ENCODE results near the gene POLR3C.
"Not testable (repeated sequence)": the region's sequence is repeated elsewhere in the genome, so short reads cannot be mapped to it uniquely, and the experiment has no call there.

POLR3C gene

DNA sequence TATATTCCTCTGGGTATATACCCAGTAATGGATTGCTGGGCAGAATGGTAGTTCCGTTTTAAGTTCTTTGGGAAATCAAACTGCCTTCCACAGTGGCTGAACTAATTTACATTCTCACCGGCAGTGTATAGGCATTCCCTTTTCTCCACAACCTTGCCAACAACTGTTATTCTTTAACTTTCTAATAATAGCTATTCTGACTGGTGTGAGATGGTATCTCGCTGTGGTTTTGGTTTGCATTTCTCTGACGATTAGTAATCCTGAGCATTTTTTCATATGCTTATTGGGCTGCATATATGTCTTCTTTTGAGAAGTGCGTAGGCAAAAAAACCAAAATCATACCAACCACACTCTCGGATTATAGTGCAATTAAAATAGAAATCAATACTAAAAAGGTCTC, 5.9 kb upstream of the POLR3C start:
- not testable (repeated sequence) for DNase-seq (ENCODE audit: low read depth in 2 of 2)

DNA sequence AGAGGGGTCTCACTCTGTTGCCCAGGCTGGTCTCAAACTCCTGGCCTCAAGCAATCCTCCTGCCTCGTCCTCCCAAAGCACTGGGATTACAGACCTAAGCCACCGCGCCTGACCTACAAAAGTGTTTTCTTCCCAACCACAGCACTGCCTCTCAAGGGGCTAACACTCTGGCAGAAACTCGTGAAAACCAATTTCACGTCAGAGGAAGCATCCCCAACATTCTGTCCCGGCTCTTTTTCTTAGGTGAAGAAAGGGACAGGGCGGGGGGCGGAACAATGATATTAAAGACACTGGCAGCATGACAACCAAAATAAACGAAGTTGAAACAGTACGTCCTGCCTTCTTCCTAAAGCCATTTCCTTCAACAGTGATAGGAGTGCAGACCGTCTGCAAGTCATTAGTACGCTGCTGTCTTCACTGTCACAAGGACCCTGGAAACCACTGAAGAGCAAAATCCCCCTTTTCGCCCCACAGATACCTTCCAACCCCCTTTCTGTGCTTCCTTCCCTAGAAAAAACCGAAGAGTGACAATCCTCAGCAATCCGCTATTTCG, 1.1 kb upstream of the POLR3C start:
- DNase-seq (ENCODE audit: low read depth in 2 of 2), result not testable (repeated sequence)

DNA sequence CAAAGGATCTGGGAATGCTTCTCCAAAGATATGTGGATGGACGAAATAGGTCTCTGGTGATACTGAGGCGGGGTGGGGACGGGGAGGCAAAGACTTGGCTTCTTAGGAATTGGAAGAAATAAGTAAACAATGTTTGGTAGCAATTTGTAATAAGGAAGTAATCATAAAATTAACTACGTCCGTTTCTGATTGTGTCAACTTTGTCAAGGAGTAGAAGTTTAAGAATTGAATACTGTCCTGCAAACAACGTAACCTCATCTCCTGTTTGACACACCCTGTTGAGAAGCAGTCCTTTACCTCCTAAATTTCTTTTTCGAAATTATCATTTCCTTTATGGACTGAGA, 471 bp downstream of the POLR3C start:
- DNase-seq (ENCODE audit: low read depth in 2 of 2), result no peak

DNA sequence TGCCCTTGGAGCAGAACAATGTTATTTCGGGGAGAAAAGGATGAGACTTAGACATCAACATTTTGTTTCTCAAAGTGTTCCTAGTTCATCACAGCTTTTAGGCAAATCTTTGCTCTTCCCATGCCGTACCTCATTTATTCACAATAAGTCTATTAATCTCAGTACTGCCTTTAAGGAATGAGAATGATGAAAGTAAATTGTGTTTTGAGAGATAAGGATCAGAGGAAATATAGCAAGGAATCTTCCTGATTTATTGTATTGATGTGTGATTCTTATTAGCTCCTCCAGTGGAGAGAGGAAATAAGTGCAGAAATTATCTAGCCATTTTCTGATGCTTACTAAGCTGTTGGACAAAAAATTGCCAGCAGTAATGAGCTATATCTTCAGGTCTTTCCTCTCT, 2.0 kb downstream of the POLR3C start:
- DNase-seq (ENCODE audit: low read depth in 2 of 2), result no peak

DNA sequence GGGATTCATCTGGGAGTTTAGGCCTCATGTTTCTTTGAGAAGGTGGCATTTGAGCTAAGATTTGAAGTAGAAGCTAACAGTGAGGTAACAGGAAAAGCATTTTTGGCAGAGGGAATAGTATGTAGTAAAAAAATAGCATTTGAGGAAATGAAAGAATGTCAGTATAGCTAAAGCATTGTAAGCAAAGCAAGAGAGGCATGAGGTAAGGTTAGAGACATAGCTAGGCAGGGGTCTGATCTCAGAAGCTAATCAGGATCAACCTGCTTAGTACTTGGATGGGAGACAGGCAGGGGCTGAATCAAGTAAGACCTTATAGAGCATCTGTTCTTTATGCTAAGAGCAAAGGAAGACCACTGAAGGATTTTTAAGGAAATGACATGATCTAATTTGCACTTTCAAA, 4.0 kb downstream of the POLR3C start:
- DNase-seq (ENCODE audit: low read depth in 2 of 2), result no peak

DNA sequence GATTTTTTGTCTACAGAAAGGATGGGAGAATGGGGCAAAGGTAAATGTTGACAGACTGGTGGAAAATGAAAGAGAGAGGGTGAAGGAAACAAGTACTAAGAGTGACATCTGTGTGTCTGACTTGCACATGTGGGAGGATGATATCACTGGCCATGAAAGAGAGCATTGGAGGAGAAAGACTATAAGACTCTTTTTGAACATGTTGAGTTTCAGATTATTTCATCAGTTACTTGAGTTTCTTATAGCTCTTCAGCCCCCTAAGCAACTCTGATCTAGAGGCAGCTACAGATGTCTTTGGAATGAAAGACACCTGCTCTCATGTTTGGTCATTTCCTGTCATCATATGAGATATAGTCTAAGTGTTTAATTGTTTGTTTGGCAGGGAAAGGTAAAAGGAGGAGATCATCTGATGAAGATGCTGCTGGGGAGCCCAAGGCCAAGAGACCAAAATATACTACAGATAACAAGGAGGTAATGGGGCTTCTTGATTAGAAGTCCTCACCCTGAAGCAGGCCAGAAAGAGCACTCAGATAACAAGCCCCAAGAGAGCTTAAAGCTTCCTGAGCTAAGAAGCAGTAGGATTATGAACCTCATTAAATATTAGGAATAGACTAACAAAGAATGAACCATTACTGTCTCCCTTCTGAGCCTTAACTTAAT, 4.5 kb downstream of the POLR3C start:
- no peak for DNase-seq (ENCODE audit: low read depth in 2 of 2)

DNA sequence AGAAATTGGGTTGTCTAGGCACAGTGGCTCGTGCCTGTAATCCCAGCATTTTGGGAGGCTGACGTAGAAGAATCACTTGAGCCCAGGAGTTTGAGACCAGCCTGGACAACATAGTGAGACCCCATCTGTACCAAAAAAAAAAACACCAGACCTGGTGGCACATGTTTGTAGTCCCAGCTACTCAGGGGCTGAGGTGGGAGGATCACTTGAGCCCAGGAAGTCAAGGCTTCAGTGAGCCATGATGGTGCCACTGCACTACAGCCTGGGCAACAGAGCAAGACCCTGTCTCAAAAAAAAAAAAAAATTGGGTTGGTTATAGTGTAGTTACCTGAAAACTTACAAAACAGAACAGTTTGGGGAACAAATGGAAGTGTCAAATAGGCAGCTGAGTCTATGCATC, 6.8 kb downstream of the POLR3C start:
- DNase-seq (ENCODE audit: low read depth in 2 of 2), result not testable (repeated sequence)

DNA sequence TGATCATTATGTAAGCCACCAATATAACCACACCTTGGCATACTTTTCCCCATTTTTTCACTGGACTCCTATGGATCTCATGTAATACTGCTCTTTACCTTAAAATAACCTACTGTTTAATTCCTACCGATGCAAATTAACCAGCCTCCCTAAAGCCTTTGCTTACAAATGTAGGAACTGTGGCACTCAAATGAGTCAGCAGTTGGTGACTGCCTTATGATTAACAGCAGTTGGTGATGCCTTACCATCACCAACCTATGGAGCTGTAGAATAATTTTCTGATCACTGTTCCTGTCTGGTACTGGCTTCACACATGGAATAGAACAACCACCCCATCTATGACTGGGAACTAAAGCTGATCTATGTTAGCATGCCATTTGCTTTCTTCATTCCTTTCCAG, 13.7 kb downstream of the POLR3C start:
- DNase-seq (ENCODE audit: low read depth in 2 of 2), result no peak

DNA sequence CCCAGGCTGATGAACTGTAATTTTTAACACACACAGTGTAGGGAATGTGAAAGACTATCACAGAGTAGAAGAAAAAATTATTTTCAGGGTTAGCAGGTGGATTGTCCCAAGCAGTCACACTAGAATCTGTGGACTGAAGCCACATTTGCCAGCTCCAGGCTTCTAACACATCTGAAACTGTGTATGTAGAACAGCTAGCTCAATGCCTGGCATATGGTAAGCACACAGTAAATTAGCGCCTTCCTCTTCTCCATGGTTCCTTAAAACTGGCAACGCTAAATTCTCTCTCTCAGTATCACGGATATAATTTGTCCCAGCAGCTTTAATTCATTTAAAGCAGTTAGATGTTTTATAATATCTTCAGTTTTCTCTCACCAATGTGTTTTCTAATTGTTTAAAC, 19.0 kb downstream of the POLR3C start:
- no peak for DNase-seq (ENCODE audit: low read depth in 2 of 2)

DNA sequence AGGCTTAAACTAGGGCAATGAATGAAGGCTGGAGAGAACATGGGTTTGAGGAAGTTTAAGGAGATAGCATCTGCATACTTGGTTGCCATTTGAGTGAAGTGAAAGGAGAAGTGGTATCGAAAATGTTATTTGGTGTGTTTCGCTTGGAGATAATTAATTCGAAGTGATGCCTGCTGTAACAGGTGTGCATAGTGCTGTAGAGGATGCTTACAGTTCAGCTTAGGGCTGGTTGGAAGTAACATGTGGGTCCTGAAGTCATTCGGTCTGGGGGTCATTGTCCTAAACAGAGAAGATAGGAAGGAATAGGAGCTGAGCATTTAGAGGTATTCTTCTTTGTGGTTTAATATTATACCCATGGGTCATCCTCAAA, 21.1 kb downstream of the POLR3C start:
- DNase-seq (ENCODE audit: low read depth in 2 of 2), result no peak

DNA sequence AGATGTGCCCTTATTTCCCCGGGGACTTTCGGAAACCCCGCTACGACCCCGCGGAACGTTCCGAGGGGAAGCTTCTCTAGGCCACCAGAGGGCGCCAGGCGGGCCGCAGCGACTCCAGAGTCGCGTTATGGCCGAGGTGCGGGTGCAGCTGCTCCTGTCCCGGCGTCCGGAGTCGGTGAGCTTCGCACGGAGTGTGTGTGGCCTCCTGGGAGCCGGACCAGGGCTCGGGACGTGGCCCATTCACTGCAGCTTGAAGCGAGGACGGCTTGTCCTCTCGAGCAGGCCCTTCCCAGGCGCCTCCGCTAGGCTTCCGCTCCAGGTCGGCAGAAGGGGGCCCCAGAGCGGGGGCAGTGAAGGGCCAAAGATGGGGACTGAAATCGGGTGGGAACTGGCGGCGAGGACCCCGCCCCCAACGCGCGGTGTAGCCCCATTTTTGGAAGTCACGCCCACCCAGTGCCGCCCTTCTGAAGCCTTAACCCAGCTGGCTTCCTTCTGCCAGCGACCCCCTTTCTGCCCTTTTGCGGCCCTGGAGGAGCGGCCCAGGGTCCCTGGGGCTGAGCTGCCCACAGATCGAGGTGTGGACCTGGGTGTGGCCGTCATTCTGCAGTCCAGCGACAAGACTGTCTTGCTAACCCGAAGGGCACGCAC, 21.6 kb downstream of the POLR3C start, which contains the start of gene NUDT17:
TSS of gene NUDT17 (plus strand) at position 117 of the 648 bp plus-strand sequence. CDS start at position 128, 11 bp downstream.
- peak; percentile 46 to 49 for DNase-seq (ENCODE audit: low read depth in 2 of 2)

DNA sequence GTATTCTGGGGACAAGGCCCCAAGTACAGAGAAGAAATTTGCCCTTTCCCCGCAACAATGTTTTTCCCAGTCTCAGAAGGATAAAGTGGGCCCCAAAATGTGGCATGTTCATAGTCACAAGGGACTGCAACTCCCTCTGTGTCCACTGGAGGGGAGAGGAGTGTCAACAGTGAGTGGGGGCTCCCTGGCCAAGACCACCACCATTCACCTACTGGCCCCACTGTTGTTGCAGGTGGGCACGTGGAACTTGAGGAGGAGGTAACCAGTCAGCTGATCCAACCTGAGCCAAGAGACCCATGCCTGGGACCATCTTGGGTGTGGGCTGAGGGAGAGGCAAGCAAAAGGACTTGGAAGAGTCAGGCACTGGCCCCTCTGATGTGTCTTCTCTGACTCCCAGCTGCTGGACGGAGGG, 22.2 kb downstream of the POLR3C start:
- DNase-seq (ENCODE audit: low read depth in 2 of 2), result no peak

DNA sequence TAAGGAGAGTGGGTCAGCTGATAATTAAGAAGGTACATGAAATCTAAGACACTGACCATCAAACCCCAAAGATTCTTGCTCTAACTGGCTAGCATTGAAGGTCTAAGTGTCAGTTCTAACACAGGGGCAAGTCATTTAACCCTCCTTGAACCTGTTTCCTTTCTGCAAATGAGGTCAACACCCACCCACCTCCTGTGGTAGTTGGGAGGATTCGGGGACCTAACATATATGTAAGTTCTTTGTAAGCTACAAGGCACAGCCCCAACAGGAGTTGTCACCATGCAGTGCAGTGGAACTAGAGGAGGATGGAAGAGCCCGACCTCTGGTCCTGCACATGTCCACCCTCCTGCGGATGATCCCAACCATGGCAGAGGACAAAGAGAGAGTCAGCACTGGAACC, 23.8 kb downstream of the POLR3C start:
- no peak for DNase-seq (ENCODE audit: low read depth in 2 of 2)

DNA sequence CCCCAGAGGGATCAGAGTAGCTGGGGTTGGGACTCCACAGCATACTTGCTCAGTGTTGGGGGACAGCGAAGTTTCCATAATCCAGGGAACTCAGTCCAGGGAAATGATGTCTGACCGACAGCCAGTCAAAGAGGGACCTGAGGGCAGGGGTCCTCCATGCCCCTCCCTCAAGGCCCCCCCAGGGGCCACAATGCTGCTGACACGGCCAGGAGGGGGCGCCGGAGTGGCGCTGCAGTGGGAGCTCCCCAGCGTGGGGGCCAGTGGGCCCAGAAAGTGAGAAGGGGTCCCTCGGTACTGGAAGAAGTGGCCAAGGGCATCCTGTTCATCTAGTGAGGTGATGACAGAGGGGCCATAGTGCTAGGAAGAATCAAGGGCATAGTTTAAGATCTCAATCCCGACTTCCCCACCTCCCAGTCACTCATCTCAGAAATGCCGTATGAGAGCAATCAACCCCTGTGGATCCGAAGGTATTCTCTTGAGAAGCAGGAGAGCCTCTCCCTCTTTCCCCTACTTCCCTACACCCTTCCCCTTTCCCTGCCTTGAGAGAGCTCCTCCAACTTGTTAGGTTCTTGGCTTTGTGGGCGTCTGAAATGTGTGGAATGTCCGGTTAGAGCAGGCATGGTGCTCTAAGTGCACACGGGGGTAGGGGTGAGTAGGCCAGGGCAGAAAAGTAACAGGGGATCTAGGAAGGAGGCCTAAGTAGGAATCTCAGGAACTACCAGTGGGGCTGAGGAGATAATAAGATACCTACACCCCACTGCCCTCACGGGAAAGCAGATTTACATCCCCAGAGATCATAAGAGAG, 25.6 kb downstream of the POLR3C start:
- no peak for DNase-seq (ENCODE audit: low read depth in 2 of 2)

DNA sequence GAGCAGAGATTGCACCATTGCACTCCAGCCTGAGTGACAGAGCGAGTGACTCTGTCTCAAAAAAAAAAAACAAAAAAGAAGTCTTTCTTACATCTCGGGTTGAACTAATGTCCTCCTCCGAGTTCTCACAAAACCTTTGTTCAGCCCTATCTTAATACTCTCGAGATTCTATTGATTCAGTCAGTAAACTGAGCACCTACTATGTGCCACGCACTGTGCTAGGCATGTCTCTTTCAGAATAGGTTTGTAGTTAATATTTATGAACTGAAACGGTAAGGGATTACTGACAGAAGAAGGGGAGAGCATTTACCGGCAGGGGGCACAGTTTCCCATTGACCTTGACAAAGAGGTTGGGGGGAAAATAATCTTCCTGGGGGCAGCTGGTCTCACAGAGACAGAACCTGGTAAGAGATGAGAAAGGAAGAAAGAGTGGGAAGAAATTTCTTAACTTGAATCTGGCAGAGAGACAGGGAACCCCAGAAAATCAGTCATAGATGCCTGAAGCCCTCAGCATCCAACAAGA, 31.5 kb downstream of the POLR3C start:
- no peak for DNase-seq (ENCODE audit: low read depth in 2 of 2)

DNA sequence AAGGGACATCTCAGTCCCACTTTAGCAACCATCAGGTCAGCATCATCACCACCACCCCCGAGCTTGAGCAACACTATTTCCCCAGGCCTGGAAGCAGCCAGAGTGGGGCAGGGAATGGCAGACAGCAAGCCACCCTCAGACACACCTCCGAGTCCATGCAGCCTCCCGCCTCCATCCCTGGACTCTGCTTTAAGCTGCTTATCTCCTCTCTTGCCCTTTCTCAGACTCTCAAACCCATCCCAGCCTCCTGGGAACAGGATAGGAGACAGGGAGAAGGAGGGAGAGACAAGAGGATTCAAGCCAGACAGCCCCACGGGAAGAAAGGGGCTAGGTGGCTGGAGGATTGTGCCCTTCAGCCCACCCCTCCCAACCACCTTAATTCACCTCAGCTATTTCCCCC, 33.2 kb downstream of the POLR3C start:
- DNase-seq (ENCODE audit: low read depth in 2 of 2), result no peak

DNA sequence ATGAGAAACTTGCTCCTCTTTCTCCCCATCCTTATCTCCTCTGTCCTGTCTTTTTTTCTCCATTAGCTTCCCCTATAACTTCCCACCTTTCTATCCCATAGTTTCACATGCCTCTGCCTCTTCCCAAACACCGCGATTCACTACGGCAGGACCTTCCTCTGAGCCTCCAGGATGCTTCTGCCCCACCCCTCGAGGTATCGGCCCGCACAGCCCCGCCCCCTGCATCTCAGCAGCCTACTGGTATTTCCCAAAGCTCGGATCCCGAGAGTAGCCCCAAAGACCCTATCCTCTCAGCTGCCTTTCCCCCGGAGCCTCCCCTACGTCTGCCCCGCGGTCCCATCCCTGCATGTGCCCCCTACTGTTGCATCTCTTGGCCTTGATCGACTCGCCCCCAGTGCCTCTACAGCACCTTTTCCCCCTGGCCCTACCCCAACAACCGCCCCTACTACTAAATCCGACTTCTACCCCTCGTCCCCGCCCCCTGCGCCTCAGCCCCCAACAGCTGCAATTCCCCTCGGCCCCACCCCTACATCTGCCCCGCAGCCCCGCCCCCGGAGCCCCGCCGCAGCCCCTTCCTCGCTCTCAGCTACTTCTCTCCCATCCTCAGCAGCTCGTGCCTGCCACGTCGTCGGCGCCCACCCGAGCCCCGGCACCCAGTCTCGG, 34.4 kb downstream of the POLR3C start:
- no peak for DNase-seq (ENCODE audit: low read depth in 2 of 2)

DNA sequence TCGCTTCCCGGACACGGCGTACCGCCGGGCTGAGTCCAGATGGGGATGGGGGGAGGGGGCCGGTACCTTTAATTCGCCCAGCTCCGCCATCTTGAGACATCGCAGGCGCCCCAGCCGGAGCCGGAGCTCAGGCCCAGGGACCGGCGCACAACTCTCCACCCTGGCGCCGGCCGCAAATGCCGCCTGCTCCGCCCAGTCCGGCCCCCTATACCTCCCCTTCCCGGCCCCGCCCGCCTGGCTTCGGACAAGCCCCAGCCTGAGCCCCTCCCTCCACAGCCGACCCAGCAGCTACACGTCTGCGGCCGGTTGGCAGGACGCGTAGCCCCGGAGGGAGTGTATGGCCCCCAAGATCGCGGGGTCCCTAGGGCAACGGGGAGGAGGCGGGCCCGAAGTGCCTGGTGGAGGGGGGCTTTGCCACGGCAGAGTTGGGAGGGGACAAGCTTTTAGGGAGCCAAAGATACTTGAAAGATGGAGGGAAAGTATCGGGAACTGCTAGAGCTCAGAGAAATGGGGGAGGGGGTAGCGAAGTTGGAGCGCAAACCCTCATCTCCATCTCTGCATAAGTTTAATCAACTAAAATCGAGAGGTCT, 35.0 kb downstream of the POLR3C start, which contains the start of gene PIAS3:
TSS of gene PIAS3 (minus strand) at position 181 of the 590 bp plus-strand sequence. CDS start at position 90, 91 bp downstream.
- peak; percentile 65 to 71 for DNase-seq (ENCODE audit: low read depth in 2 of 2)

DNA sequence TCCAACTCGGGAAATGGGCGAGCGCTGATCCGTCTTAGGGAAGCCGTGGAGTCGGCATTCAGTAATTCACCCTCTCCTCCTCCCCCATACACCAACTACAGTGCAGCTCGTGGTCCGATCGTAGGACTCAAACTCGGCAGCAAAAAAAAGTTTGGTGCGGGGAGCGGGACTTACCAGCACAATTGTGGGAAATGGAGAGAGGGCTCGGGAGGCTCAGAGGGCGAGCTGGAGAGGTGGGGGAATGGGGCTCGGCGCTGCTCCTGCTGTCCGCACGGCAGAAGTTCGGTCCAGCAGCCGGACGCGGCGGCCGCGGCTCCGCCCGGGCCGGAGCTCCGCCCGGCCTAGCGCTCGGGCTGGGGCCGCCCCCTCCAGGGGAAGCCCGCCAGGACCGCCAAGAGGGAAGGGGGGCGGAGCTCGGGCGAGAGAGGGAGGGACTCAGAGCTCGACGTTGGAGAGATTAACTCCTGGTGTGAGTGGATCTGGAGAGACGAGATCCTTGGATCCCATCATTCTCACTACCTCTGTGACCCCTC, 35.6 kb downstream of the POLR3C start:
- peak; percentile 56 to 66 for DNase-seq (ENCODE audit: low read depth in 2 of 2)

DNA sequence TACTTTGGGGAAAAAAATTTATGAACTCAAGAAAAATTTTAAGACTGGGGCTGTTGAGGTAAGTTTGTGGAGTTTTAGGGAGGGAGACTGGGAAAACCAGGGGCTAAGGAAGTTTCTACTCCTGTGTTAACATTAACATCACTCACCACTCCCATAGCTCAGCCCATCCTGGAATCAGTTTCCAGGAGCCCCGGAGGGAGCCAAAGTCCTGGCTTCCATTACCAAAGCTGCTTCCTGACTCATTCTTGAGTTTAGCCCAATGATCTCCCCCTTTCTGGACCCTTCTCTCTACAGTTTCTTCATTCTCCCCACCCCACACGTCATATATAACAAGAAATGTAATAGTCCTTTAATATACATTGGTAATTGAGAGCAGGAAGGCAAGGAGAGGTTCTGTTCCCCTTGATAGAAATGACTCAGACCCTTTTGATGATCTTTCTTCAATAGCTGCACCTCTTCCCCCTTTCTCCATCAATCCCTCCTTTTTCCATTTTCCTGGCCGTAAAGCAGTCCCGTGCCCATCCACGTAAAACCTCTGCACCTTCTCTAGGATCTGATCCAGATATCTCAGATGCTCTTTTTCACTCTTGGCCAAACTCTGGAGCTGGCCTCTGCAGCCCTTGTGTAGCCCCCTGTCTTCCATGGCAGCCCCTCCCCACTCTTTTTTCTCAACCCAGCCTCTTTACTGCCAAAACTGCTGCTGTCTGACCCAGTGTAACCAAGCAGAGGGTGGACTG, 39.5 kb downstream of the POLR3C start:
- DNase-seq (ENCODE audit: low read depth in 2 of 2), result no peak
